ENCODE measurements around the gene EIF4G2. TPM values are rescaled to one million over a fixed set of nuclear protein-coding genes. Genes with fewer than 3 reads are reported as not detected.

The EIF4G2 gene
- total RNA-seq: 1,220 to 1,246 TPM (median 1,239 TPM) in 3 replicates

DNA sequence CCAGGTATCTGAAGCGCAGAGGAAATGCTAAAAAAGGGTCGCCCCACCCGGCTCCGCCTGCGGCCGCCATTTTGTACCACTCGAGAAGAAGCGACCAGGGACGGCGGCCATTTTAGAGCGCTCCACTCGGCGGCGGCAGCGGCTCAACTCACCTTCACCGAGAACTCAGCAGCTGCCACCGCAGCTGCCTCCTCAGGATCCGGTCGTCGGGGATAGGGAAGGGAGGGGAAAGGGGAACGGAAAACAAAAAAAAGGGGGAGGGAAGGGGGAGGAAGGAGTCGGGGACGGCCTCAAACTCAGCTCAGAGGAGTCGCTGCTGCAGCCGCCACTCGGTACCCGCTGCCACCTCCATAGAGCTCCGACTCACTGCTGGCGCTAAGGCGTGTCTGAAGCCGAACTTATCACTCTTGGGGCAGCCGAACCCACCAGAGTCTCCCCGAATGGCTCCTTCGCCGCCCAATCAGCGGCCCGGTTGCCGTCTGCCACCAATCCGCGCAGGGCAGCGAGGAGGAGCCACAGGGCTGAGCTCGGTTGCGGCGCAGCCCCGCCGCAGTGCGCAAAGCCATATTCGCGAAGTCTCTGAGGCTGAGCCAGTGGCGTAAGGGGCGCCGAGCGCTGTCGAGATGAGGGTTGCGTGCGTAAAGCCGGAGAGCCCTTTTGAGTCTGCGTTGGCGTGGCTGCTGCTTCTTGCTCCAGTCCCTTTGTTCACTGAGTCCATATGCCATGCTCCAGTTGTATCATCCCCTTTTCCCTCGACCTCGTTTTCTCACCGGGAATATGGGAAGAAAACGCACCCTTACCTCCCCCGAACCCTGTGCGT is at the start of gene EIF4G2:
EIF4G2 (minus strand) TSS at position 374 of the 820 bp plus-strand sequence.
- peak within 1 kb of the TSS; percentile 96 for H3K4me3 Mint-ChIP-seq
- H3K27ac Mint-ChIP-seq: peak within 1 kb of the TSS; percentile 99
- TF ChIP-seq, protein P1, sequence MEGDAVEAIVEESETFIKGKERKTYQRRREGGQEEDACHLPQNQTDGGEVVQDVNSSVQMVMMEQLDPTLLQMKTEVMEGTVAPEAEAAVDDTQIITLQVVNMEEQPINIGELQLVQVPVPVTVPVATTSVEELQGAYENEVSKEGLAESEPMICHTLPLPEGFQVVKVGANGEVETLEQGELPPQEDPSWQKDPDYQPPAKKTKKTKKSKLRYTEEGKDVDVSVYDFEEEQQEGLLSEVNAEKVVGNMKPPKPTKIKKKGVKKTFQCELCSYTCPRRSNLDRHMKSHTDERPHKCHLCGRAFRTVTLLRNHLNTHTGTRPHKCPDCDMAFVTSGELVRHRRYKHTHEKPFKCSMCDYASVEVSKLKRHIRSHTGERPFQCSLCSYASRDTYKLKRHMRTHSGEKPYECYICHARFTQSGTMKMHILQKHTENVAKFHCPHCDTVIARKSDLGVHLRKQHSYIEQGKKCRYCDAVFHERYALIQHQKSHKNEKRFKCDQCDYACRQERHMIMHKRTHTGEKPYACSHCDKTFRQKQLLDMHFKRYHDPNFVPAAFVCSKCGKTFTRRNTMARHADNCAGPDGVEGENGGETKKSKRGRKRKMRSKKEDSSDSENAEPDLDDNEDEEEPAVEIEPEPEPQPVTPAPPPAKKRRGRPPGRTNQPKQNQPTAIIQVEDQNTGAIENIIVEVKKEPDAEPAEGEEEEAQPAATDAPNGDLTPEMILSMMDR (IDR thresholded peaks at IDR 0.05; ENCODE audit: unreplicated experiment): no peak
- peaks cover 43% of the 10 kb centered on the region for H3K4me1 Mint-ChIP-seq
- peaks cover 33% of the 10 kb centered on the region for H3K36me3 Mint-ChIP-seq
- H3K9me3 Mint-ChIP-seq: no peaks in the 10 kb centered on the region
- peak; percentile 94 to 98 for DNase-seq (ENCODE audit: low spot score in 2 of 2, unreplicated experiment in 2 of 2)
- H3K27me3 Mint-ChIP-seq (ENCODE audit: low read depth): no peaks in the 10 kb centered on the region

DNA sequence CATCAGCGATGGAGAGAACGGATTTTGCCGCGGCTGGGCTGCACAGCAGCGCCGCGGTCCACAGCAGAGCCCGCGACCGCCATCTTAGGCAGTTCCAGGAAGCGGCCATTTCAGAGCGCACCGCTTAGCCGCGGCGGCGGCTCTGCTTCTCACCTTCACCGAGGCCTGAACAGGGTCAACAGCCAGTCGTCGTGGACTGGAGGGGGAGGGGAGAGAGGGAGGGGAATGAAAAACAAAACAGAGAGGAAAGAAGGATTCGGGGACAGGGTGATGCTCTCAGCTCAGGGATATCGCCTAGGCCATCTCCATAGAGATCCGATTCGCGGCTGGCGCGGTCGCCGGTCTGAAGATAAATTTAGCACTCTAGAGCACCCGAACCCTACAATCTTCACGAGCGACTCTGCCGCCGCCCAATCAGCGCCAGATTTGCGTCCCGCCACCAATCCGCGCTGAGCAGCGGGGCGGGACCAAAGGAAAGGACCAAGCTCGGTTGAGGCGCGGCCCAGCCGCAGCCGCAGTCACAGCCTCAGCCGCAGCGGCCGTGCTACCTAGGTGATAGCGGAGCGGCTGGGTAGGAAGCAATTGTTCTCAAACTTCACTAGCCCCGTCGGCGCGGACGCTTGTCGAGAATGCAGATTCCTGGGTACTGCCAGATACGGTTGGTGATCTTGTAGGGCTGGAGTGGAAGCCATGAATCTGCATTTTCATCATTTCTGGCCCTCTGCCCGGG is 49.1 kb upstream of the EIF4G2 start, which contains the start of gene ZBED5:
ZBED5 (minus strand) TSS at position 345 of the 730 bp plus-strand sequence. CDS start 3,108 bp downstream, outside the sequence.
- Mint-ChIP-seq H3K27ac (peak within 1 kb of the TSS; percentile 99), H3K9me3 (peaks cover 4% of the 10 kb centered on the region), H3K27me3 (ENCODE audit: low read depth) (no peaks in the 10 kb centered on the region), H3K4me3 (peak within 1 kb of the TSS; percentile 97), H3K4me1 (peaks cover 43% of the 10 kb centered on the region), H3K36me3 (peaks cover 15% of the 10 kb centered on the region)
- TF ChIP-seq, protein P1 (IDR thresholded peaks at IDR 0.05; ENCODE audit: unreplicated experiment): no peak
- peak; percentile 84 to 95 for DNase-seq (ENCODE audit: low spot score in 2 of 2, unreplicated experiment in 2 of 2)

DNA sequence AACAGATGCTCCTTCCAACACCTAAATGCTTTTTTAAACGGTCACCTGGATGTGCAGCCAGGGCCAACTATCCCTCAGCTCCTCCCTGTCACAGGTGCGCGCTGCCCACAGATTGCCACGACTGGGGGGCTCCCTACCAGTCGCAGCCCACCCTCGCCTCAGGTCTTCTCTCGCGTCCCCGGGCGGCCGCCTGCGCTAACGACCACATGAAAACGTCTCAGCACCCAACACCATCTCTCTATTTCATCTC is 48.7 kb upstream of the EIF4G2 start:
- peak overlapping the region; percentile 99 for H3K27ac Mint-ChIP-seq
- DNase-seq (ENCODE audit: low spot score in 2 of 2, unreplicated experiment in 2 of 2): no peak
- TF ChIP-seq, protein P1 (IDR thresholded peaks at IDR 0.05; ENCODE audit: unreplicated experiment): no peak

DNA sequence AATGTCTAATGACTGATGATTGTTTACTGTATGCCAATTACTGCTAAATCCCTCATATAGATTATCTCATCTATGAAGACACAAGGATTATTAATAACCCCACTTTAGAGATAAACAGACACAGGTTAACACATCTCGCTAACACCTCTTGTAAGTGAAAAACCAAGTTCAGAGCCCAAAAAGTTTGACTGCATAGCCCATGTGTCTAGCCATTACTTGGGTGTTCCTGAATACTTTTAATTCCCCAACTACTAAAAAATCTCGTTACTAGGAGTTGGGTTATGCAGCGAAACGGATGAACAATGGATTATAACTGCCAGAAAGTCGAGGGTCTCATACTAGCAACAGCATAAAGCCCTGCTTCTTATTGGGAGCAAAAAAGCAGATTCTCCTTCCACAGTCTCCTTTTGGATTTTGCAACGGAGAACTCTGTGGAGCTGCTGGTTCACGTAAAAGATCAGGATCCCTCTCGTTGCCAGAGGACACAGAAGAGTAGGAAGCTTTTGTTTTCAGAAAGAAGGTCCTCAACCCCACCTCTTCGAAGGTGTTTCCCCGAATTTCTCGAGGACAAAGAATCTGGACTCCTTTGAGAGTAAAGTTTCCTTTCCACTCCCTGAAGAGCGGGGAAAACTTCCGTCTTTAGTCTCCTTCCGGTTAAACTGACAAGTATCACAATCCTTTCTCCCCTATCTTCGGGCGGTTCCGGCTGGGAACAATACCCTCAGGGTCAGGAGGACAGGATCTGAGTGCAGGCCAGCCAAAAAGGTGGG is 48.1 kb upstream of the EIF4G2 start:
- no peak for DNase-seq (ENCODE audit: low spot score in 2 of 2, unreplicated experiment in 2 of 2)
- Mint-ChIP-seq H3K4me1 (peaks cover 36% of the 10 kb centered on the region), H3K9me3 (peaks cover 8% of the 10 kb centered on the region), H3K4me3 (peak overlapping the region; percentile 97), H3K27ac (peak overlapping the region; percentile 99), H3K36me3 (peaks cover 23% of the 10 kb centered on the region), H3K27me3 (ENCODE audit: low read depth) (no peaks in the 10 kb centered on the region)
- TF ChIP-seq, protein P1 (IDR thresholded peaks at IDR 0.05; ENCODE audit: unreplicated experiment): no peak

More for the DNA sequence above, 48.7 kb upstream of the EIF4G2 start:
- H3K4me1 Mint-ChIP-seq: peaks cover 39% of the 10 kb centered on the region
- H3K9me3 Mint-ChIP-seq: peaks cover 4% of the 10 kb centered on the region
- peaks cover 18% of the 10 kb centered on the region for H3K36me3 Mint-ChIP-seq
- H3K27me3 Mint-ChIP-seq (ENCODE audit: low read depth): no peaks in the 10 kb centered on the region
- peak overlapping the region; percentile 97 for H3K4me3 Mint-ChIP-seq

DNA sequence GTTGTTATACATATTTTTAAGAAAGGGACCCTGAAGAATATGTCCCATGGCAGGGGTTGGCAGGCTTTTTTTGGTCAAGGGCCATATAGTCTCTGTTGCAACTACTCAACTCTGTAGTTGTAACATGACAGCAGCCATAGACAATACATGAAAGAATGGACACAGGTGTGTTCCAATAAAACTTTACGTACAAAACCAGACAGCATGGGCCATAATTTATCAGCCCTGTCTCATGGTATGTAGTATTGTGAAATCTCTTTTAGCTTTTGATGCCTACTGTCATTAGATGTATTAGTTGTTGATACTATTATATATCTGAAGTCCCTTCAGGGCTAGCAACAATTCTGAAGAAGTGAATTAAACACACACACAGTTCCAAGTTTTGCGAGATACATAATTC is 46.6 kb upstream of the EIF4G2 start:
- peaks cover 29% of the 10 kb centered on the region for H3K36me3 Mint-ChIP-seq
- peaks cover 34% of the 10 kb centered on the region for H3K4me1 Mint-ChIP-seq
- no peaks in the 10 kb centered on the region for H3K27me3 Mint-ChIP-seq (ENCODE audit: low read depth)
- DNase-seq (ENCODE audit: low spot score in 2 of 2, unreplicated experiment in 2 of 2): no peak
- peaks cover 9% of the 10 kb centered on the region for H3K9me3 Mint-ChIP-seq
- TF ChIP-seq, protein P1 (IDR thresholded peaks at IDR 0.05; ENCODE audit: unreplicated experiment): no peak
- H3K4me3 Mint-ChIP-seq: peak overlapping the region; percentile 20
- H3K27ac Mint-ChIP-seq: no peak overlapping the region

Measured in mesothelial cell of epicardium (in vitro differentiated cells).